GM18519 (cell line): ENCODE measurements around the gene A1BG.
"Not testable (repeated sequence)": the region's sequence is repeated elsewhere in the genome, so short reads cannot be mapped to it uniquely, and the experiment has no call there.

ENCODE experiments used
- ATAC-seq: cut with Tn5 transposase; IDR thresholded peaks from one replicate; pipeline ENCODE4 v1.9.1; 2021; ENCODE audit warnings: mild to moderate bottlenecking, moderate library complexity; ENCODE audit not compliant: unreplicated experiment, low FRiP score

Gene A1BG

GRCh38 chr19:58386576-58387337 is 33.5 kb upstream of the A1BG start, which contains the start of gene RPS5:
Gene RPS5 (plus strand): TSS chr19:58387269. CDS start chr19:58388138, 869 bp downstream.
- ATAC-seq = peak; percentile 79

- ATAC-seq = peak; percentile 10
Observed at GRCh38 chr19:58385891-58386575, 32.7 kb upstream of the A1BG start.

GRCh38 chr19:58385313-58385890 is 32.1 kb upstream of the A1BG start:
- no peak for ATAC-seq

GRCh38 chr19:58382997-58383603 is 29.8 kb upstream of the A1BG start:
- no peak for ATAC-seq

- no peak for ATAC-seq
Observed at GRCh38 chr19:58381460-58382212, 28.3 kb upstream of the A1BG start.

GRCh38 chr19:58380662-58381459 is 27.6 kb upstream of the A1BG start, which contains the start of gene ZNF837:
Gene ZNF837 (minus strand): TSS chr19:58381030. CDS start chr19:58369332, 11,698 bp downstream.
- peak; percentile 56 for ATAC-seq

GRCh38 chr19:58380037-58380661 is 26.9 kb upstream of the A1BG start:
- no peak for ATAC-seq

GRCh38 chr19:58379246-58379645 is 26.0 kb upstream of the A1BG start:
- ATAC-seq = no peak

- not testable (repeated sequence) for ATAC-seq
Observed at GRCh38 chr19:58376724-58377123, 23.4 kb upstream of the A1BG start.

GRCh38 chr19:58374200-58374599 is 20.9 kb upstream of the A1BG start:
- no peak for ATAC-seq

GRCh38 chr19:58372311-58373133 is 19.2 kb upstream of the A1BG start:
- no peak for ATAC-seq

- ATAC-seq = no peak
Observed at GRCh38 chr19:58368561-58369360, 15.5 kb upstream of the A1BG start.

- ATAC-seq = no peak
Observed at GRCh38 chr19:58367698-58368454, 14.6 kb upstream of the A1BG start.

GRCh38 chr19:58366585-58367430 is 13.5 kb upstream of the A1BG start:
- no peak for ATAC-seq

GRCh38 chr19:58364146-58364545 is 10.9 kb upstream of the A1BG start:
- no peak for ATAC-seq
